Fibroblast of skin of scalp (primary cell): Measurements from ENCODE around the gene ZNF607. TPM values are rescaled to one million over a fixed set of nuclear protein-coding genes. Genes with fewer than 3 reads are reported as not detected.
A peak's percentile ranks its signal among the peaks of the same experiment; 100 is the strongest.
"Not testable (repeated sequence)": the region's sequence is repeated elsewhere in the genome, so short reads cannot be mapped to it uniquely, and the experiment has no call there.

Source experiments
- DNase-seq: peaks from one replicate; pipeline ENCODE4 v3.0.0-alpha.2; 2013
- polyA plus RNA-seq, 2 experiments: library from polyadenylated mRNA; unstranded; fragments of 120-200 nt; gene quantifications; one replicate each; pipeline ENCODE4 v1.2.1, GENCODE V29; 2013; ENCODE audit not compliant: insufficient read length in 2 of 2

The ZNF607 gene
- polyA plus RNA-seq (2013, experiment 1 of 2; ENCODE audit: insufficient read length) = 2.4 TPM
- polyA plus RNA-seq (2013, experiment 2 of 2; ENCODE audit: insufficient read length) = 3.8 TPM

- DNase-seq = peak; percentile 89
These were observed at the start of gene ZNF607 for GRCh38 chr19:37719111-37719926. Gene ZNF607 (minus strand): TSS chr19:37719761. CDS start chr19:37711618, 8,143 bp downstream.

GRCh38 chr19:37763488-37763887 lies 43.9 kb upstream of the ZNF607 start:
- no peak for DNase-seq

GRCh38 chr19:37757683-37758082 lies 38.1 kb upstream of the ZNF607 start:
- not testable (repeated sequence) for DNase-seq

- DNase-seq = no peak
These were observed 18.8 kb upstream of the ZNF607 start for GRCh38 chr19:37738371-37738770.

- no peak for DNase-seq
These were observed 5.6 kb upstream of the ZNF607 start for GRCh38 chr19:37725181-37725580.

GRCh38 chr19:37719927-37720265 lies 335 bp upstream of the ZNF607 start:
- DNase-seq = no peak

GRCh38 chr19:37718304-37718703 lies 1.3 kb downstream of the ZNF607 start:
- DNase-seq = no peak

GRCh38 chr19:37716140-37716539 lies 3.4 kb downstream of the ZNF607 start:
- DNase-seq = no peak

- no peak for DNase-seq
These were observed 13.4 kb downstream of the ZNF607 start for GRCh38 chr19:37706052-37706605.

- DNase-seq = peak; percentile 8
These were observed 20.5 kb downstream of the ZNF607 start for GRCh38 chr19:37699057-37699456.

GRCh38 chr19:37698216-37698615 lies 21.3 kb downstream of the ZNF607 start:
- peak; percentile 32 for DNase-seq

GRCh38 chr19:37695144-37695899 lies 24.2 kb downstream of the ZNF607 start:
- no peak for DNase-seq

GRCh38 chr19:37692956-37693620 lies 26.5 kb downstream of the ZNF607 start:
- no peak for DNase-seq

- peak; percentile 81 for DNase-seq
These were observed 27.6 kb downstream of the ZNF607 start for GRCh38 chr19:37691881-37692504.

- no peak for DNase-seq
These were observed 36.0 kb downstream of the ZNF607 start for GRCh38 chr19:37683520-37683919.

GRCh38 chr19:37669450-37669914 lies 50.1 kb downstream of the ZNF607 start:
- DNase-seq = no peak

- not testable (repeated sequence) for DNase-seq
These were observed 62.4 kb downstream of the ZNF607 start for GRCh38 chr19:37657157-37657556.

GRCh38 chr19:37655689-37656371 lies 63.7 kb downstream of the ZNF607 start:
- peak; percentile 79 for DNase-seq

- DNase-seq = peak; percentile 86
These were observed 64.3 kb downstream of the ZNF607 start, which contains the start of gene ZFP30 for GRCh38 chr19:37655301-37655688. Gene ZFP30 (minus strand): TSS chr19:37655465. CDS start chr19:37647822, 7,643 bp downstream.

GRCh38 chr19:37654629-37655300 lies 64.8 kb downstream of the ZNF607 start:
- DNase-seq = peak; percentile 46

- DNase-seq = no peak
These were observed 65.4 kb downstream of the ZNF607 start for GRCh38 chr19:37654118-37654517.
